HepG2 (cell line): ENCODE measurements around the gene GBP2. TPM values are rescaled to one million over a fixed set of nuclear protein-coding genes. Genes with fewer than 3 reads are reported as not detected.

Source experiments
- ATAC-seq: fragments of 200-7000 bp; cut with Tn5 transposase; 3 replicates; pipeline ENCODE4 v1.9.1; 2020; ENCODE audit warnings: mild to moderate bottlenecking, moderate library complexity
- BruUV-seq: library from RNA; stranded (reverse); fragments of 400-500 nt; replicated peaks from 2 replicates; lab custom pipeline; 2021; lab: Mats Ljungman, UMichigan
- CTCF ChIA-PET: fragments of 300-600 bp; formaldehyde crosslinking; extraction: SDS; loops from one replicate; lab custom pipeline; 2021; ENCODE audit warnings: low total read pairs, inconsistent platforms, low intra/inter-chr PET ratio; lab: Yijun Ruan, JAX
- POLR2A ChIA-PET: fragments of 350-600 bp; sonication (Branson Sonifier 250); formaldehyde crosslinking; loops from one replicate; lab custom pipeline; 2020; ENCODE audit warnings: antibody characterized with exemption, inconsistent platforms; lab: Yijun Ruan, JAX
- DNase-seq: peaks from one replicate; pipeline ENCODE4 v3.0.0-alpha.2; 2015; ENCODE audit warnings: low spot score
- FAIRE-seq: peaks from 3 replicates; lab custom pipeline; 2011; peaks lifted over from hg19 to GRCh38; lab: Jason Lieb, UNC
- H2AFZ ChIP-seq: one replicate; pipeline ENCODE4 v1.6.1; 2011; ENCODE audit warnings: low read length, inconsistent platforms
- H3K27ac ChIP-seq: fragments of 300-600 bp; 3 replicates; pipeline ENCODE4 v1.8.0; 2011; ENCODE audit warnings: mixed run types, mild to moderate bottlenecking, mixed read lengths, low read length, inconsistent platforms; ENCODE audit not compliant: insufficient read depth; ENCODE audit errors: extremely low read length
- H3K27me3 ChIP-seq, 2 experiments: fragments of 200-600 bp in 1 of 2; 2 replicates in 1 of 2; 3 replicates in 1 of 2; pipeline versions ENCODE4 v1.6.0 to v1.8.0; 2011; ENCODE audit warnings: low read length in 2 of 2, mild to moderate bottlenecking in 2 of 2, moderate library complexity in 2 of 2, inconsistent platforms in 1 of 2; ENCODE audit not compliant: insufficient read depth in 2 of 2, control insufficient read depth in 1 of 2
- H3K36me3 ChIP-seq, 2 experiments: fragments of 200-600 bp in 1 of 2; replicated peaks in 1 of 2; 2 replicates in 1 of 2; 3 replicates in 1 of 2; pipeline versions ENCODE4 v1.5.1 to v1.8.0; 2011; ENCODE audit warnings: low read length in 2 of 2, inconsistent platforms in 1 of 2; ENCODE audit not compliant: insufficient read depth in 2 of 2, control insufficient read depth in 1 of 2
- H3K4me1 ChIP-seq: 2 replicates; pipeline ENCODE4 v1.5.1; 2012; ENCODE audit warnings: low read length, inconsistent platforms; ENCODE audit not compliant: insufficient read depth
- H3K4me2 ChIP-seq: 2 replicates; pipeline ENCODE4 v1.6.0; 2011; ENCODE audit warnings: low read depth, low read length, inconsistent platforms
- H3K4me3 ChIP-seq, 3 experiments: fragments of 200-600 bp in 1 of 3; sonication (generic), shearing (Covaris generic) in 1 of 3; replicated peaks in 1 of 3; 2 replicates each; pipeline ENCODE4 v1.5.1; 2011 to 2016; ENCODE audit warnings: low read length in 3 of 3, inconsistent platforms in 2 of 3, low read depth in 2 of 3, mild to moderate bottlenecking in 2 of 3, control low read depth in 1 of 3, mixed read lengths in 1 of 3; ENCODE audit not compliant: insufficient read depth in 1 of 3
- H3K79me2 ChIP-seq: one replicate; pipeline ENCODE4 v1.6.1; 2011; ENCODE audit warnings: low read length, inconsistent platforms; ENCODE audit not compliant: insufficient read depth
- H3K9ac ChIP-seq: 2 replicates; pipeline ENCODE4 v1.6.0; 2011; ENCODE audit warnings: mild to moderate bottlenecking, low read depth, low read length, inconsistent platforms; ENCODE audit not compliant: insufficient read depth
- H3K9me3 ChIP-seq: 2 replicates; pipeline ENCODE4 v1.5.1; 2012; ENCODE audit warnings: mild to moderate bottlenecking, low read length
- H4K20me1 ChIP-seq: 2 replicates; pipeline ENCODE4 v1.6.0; 2011; ENCODE audit warnings: inconsistent platforms, mild to moderate bottlenecking, low read length, moderate library complexity; ENCODE audit not compliant: insufficient read depth
- FOXO1 ChIP-seq: sonication (generic); formaldehyde crosslinking; IDR thresholded peaks from 2 replicates; pipeline ENCODE4 v1.4.0; 2020; ENCODE audit warnings: missing genetic modification reagents
- GLI4 ChIP-seq: sonication (generic); formaldehyde crosslinking; IDR thresholded peaks from 2 replicates; pipeline ENCODE4 v1.5.1; 2020; ENCODE audit warnings: missing genetic modification reagents, mild to moderate bottlenecking, moderate library complexity, borderline replicate concordance
- MATR3 ChIP-seq: sonication (generic); formaldehyde crosslinking; IDR thresholded peaks from 2 replicates; pipeline ENCODE4 v1.4.0; 2020; ENCODE audit warnings: missing genetic modification reagents
- PATZ1 ChIP-seq: sonication (generic); formaldehyde crosslinking; IDR thresholded peaks from 2 replicates; pipeline ENCODE4 v1.4.0; 2020; ENCODE audit warnings: missing genetic modification reagents
- PRDM15 ChIP-seq: sonication (generic); formaldehyde crosslinking; IDR thresholded peaks from 2 replicates; pipeline ENCODE4 v1.4.0; 2020; ENCODE audit warnings: missing genetic modification reagents
- TOPORS ChIP-seq: sonication (generic); formaldehyde crosslinking; IDR thresholded peaks from 2 replicates; pipeline ENCODE4 v1.8.0; 2023; ENCODE audit warnings: mild to moderate bottlenecking, missing genetic modification reagents
- ZBTB42 ChIP-seq: sonication (generic); formaldehyde crosslinking; IDR thresholded peaks from 2 replicates; pipeline ENCODE4 v1.5.0; 2020; ENCODE audit warnings: mild to moderate bottlenecking, missing genetic modification reagents
- ZNF446 ChIP-seq: sonication (generic); formaldehyde crosslinking; IDR thresholded peaks from 2 replicates; pipeline ENCODE4 v1.5.0; 2020; ENCODE audit warnings: mild to moderate bottlenecking, missing genetic modification reagents
- ZNF530 ChIP-seq: sonication (generic); formaldehyde crosslinking; IDR thresholded peaks from 2 replicates; pipeline ENCODE4 v1.5.0; 2020; ENCODE audit warnings: low read depth, mild to moderate bottlenecking, missing genetic modification reagents
- ZNF569 ChIP-seq: sonication (generic); formaldehyde crosslinking; IDR thresholded peaks from 2 replicates; pipeline ENCODE4 v1.5.0; 2020; ENCODE audit warnings: mild to moderate bottlenecking, missing genetic modification reagents, moderate library complexity, borderline replicate concordance
- ZNF574 ChIP-seq: sonication (generic); formaldehyde crosslinking; IDR thresholded peaks from 2 replicates; pipeline ENCODE4 v1.4.0; 2020; ENCODE audit warnings: missing genetic modification reagents
- WGBS: methylation state at CpG from one replicate; pipeline ENCODE4 v1.1.6; 2017; ENCODE audit warnings: low lambda C conversion rate; 5-methylcytosine and 5-hydroxymethylcytosine counted together
- in situ Hi-C: cut with HindIII; loops from 2 replicates; pipeline ENCODE4 v1.10.0; 2017; ENCODE audit warnings: low pct_unique_long_range_greater_than_20kb; ENCODE audit not compliant: extremely low pct_ligation_motif_present
- intact Hi-C: fragments of 100-400 bp; cut with micrococcal nuclease; formaldehyde crosslinking; loops from one replicate; pipeline ENCODE4 v1.10.0; 2022; ENCODE audit not compliant: unreplicated experiment
- polyA plus RNA-seq, 8 experiments: library from polyadenylated mRNA; depleted of rRNA in 3 of 8; stranded (reverse) in 7 of 8; unstranded in 1 of 8; fragments of >200 nt; fragmentation: Illumina TruSeq in 4 of 8; extraction: Trizol in 4 of 8; gene quantifications; 2 replicates each; pipeline versions ENCODE4 v1.2.1 to v1.2.3, GENCODE V29; 2011 to 2016; ENCODE audit warnings: low read depth in 4 of 8, missing spikeins in 1 of 8, mixed read lengths in 1 of 8; ENCODE audit not compliant: insufficient read depth in 1 of 8
- total RNA-seq, 5 experiments: library from RNA; depleted of rRNA; stranded (reverse); fragments of >200 nt; fragmentation: Illumina TruSeq; extraction: Trizol; gene quantifications; 2 replicates each; pipeline ENCODE4 v1.2.3, GENCODE V29; 2016; ENCODE audit warnings: low read depth in 1 of 5
- TF ChIP-seq, protein P1 (sequence below): sonication (generic); formaldehyde crosslinking; IDR thresholded peaks from 2 replicates; pipeline ENCODE4 v1.4.0; 2020; ENCODE audit warnings: missing genetic modification reagents

The GBP2 gene
- total and polyA plus RNA-seq, 2 of the 13 experiments (the other 11 are each of a cell fraction or from before 2014, with no cell fraction given): 5.1 to 6.2 TPM

- no peak for TF ChIP-seq TOPORS (CRISPR knock-in tag)
- TF ChIP-seq ZBTB42 (CRISPR knock-in tag): no peak
- TF ChIP-seq ZNF569 (CRISPR knock-in tag): no peak
- TF ChIP-seq GLI4 (CRISPR knock-in tag): no peak
Observed at GRCh38 chr1:89100412-89100811, 25.5 kb downstream of the GBP2 start (continued).

GRCh38 chr1:89098857-89099256 is 27.1 kb downstream of the GBP2 start:
- no TSS peak for BruUV-seq
- TF ChIP-seq ZNF574: no peak
- no peak for TF ChIP-seq FOXO1 (CRISPR knock-in tag)
- TF ChIP-seq, protein P1, sequence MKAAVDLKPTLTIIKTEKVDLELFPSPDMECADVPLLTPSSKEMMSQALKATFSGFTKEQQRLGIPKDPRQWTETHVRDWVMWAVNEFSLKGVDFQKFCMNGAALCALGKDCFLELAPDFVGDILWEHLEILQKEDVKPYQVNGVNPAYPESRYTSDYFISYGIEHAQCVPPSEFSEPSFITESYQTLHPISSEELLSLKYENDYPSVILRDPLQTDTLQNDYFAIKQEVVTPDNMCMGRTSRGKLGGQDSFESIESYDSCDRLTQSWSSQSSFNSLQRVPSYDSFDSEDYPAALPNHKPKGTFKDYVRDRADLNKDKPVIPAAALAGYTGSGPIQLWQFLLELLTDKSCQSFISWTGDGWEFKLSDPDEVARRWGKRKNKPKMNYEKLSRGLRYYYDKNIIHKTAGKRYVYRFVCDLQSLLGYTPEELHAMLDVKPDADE (CRISPR knock-in tag): no peak
- TF ChIP-seq ZNF446 (CRISPR knock-in tag): no peak
- TF ChIP-seq PRDM15 (CRISPR knock-in tag): no peak
- no peak for TF ChIP-seq ZNF530
- no peak for TF ChIP-seq PATZ1
- TF ChIP-seq MATR3: no peak

More at GRCh38 chr1:89098857-89099256, 27.1 kb downstream of the GBP2 start:
- H3K36me3 ChIP-seq: no peaks in the 10 kb centered on the region
- no peak for ATAC-seq
- no peaks in the 10 kb centered on the region for H4K20me1 ChIP-seq
- no peaks in the 10 kb centered on the region for H3K27me3 ChIP-seq
- H3K4me2 ChIP-seq: no peak overlapping the region
- H3K9me3 ChIP-seq: peaks cover 5% of the 10 kb centered on the region; the same call in 1 of the 2 replicates
- no peaks in the 10 kb centered on the region for H3K79me2 ChIP-seq
- in situ Hi-C loops (loop anchor here (25.0 kb wide), 1 partner anchor 263 kb away; the partner anchor contains the start of gene GBP6), intact Hi-C loops (no loop called here)
- no peak overlapping the region for H2AFZ ChIP-seq
- WGBS: 1% methylated on average over 3 of the region's 3 CpGs
- CTCF ChIA-PET: no interaction called here
- H3K27ac ChIP-seq: no peak overlapping the region
- POLR2A ChIA-PET: no interaction called here
- no peak overlapping the region for H3K9ac ChIP-seq
- no peaks in the 10 kb centered on the region for H3K4me1 ChIP-seq
- no peak for DNase-seq
- H3K4me3 ChIP-seq: no peak overlapping the region
- FAIRE-seq: no peak
